ENCODE data around the gene NID2. TPM values are rescaled to one million over a fixed set of nuclear protein-coding genes. Genes with fewer than 3 reads are reported as not detected.

Gene NID2
- 441 and 675 TPM in 2 replicates for total RNA-seq

GRCh38 chr14:52068615-52069306 is at the start of gene NID2:
NID2 (minus strand) TSS chr14:52069059; CDS start chr14:52068994, 65 bp downstream.

GRCh38 chr14:51989293-51990234 is 79.3 kb downstream of the NID2 start, which contains the start of gene RTRAF:
RTRAF (plus strand) TSS chr14:51989546; CDS start chr14:51989640, 94 bp downstream.

Other genes starting within 250 kb of the NID2 start
- gene GNG2, start 208.4 kb downstream of the NID2 start, total RNA-seq: 9.1 and 10.2 TPM in 2 replicates
- 75.1 and 98.5 TPM in 2 replicates for gene RTRAF, start 79.5 kb downstream of the NID2 start, total RNA-seq
- gene PTGDR, start 198.6 kb upstream of the NID2 start, total RNA-seq: not detected in 2 replicates
- gene PTGER2, start 245.3 kb upstream of the NID2 start, total RNA-seq: 3.2 and 9.4 TPM in 2 replicates

All from pericardium fibroblast (primary cell).